Myocyte (in vitro differentiated cells): ENCODE data around the gene ARL4C. TPM values are rescaled to one million over a fixed set of nuclear protein-coding genes. Genes with fewer than 3 reads are reported as not detected.

Experiments
- DNase-seq: peaks from one replicate; pipeline ENCODE4 v3.0.0-alpha.2; 2012; ENCODE audit warnings: low read depth
- total RNA-seq: library from RNA; depleted of rRNA; stranded (reverse); fragments of >200 nt; gene quantifications from 2 replicates; pipeline ENCODE4 v1.2.3, GENCODE V29; 2014

The ARL4C gene
- total RNA-seq, 1 donor from 2014 or later = 27.7 TPM

GRCh38 chr2:234500394-234501006 lies 3.6 kb upstream of the ARL4C start:
- peak; percentile 71 for DNase-seq

- no peak for DNase-seq
Observed at GRCh38 chr2:234497594-234498235, 834 bp upstream of the ARL4C start.

DNA sequence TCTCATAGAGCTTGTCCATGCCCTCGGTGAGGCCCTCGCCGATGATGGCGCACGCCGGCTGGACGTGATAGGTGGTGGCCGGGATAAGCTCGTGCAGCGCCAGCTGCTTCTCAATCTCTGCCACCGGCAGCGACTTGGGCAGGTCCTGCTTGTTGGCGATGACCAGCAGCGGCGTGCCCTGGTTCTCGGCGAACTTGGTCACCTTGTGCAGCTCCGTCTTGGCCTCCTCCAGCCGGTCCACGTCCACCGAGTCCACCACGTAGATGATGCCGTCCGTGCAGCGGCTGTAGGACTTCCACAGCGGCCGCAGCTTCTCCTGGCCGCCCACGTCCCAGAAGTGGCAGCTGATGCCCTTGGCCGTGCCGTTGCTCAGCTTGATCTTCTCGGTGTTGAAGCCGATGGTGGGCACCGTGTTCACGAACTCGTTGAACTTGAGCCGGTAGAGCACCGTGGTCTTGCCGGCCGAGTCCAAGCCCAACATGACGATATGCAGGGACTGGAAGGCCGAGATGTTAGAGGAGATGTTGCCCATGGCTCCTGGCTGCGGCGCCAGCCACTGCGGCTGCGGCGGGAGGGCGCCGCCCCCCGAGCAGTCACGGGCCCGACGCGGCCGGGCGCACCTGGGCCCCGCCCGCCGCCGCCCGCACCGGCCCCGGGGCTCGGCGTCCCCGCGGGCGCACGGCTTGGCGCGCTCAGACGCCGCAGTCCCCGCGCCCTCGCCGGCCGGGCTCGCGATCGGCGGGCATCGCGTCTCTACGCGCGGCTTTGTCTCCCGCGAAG lies 636 bp downstream of the ARL4C start:
- DNase-seq = peak; percentile 59

DNA sequence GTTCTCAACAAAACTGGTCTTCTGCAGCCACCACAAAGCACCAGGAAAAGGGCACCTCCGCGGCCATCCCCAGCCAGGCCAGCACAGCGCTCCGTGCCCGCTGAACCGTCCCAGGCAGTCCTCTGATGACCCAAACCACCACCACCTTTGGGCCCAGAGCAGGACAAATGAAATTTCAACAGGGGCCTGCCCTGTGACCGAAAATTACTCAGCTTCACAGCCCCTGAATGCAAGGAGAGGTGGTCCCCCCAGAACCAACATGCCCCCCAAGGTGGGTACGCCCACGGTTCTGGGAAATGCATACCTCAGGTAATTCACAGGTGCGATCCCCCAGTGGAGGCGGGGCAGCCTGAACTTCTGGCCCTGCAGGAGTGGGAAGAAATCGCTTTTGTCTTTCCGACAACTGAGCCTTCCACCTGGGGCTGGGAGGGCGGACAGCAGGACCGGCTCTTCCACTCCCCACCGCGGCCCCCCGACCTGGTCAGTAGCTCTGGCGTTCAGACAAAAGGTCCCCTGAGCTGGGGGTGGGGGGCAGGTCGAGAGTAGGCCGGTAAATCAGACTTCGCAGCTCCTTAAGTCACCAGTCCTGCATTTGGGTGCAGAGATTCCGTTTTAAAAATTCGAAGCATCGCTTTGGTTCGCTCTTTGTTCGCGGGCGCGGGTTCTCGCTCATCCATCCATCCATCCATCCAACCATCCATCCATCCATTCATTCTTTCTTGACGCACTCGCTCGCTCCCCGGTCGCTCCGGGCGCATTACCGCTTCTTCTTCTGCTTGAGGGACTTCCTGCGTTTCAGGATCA lies 1.4 kb downstream of the ARL4C start:
- DNase-seq = peak; percentile 21

DNA sequence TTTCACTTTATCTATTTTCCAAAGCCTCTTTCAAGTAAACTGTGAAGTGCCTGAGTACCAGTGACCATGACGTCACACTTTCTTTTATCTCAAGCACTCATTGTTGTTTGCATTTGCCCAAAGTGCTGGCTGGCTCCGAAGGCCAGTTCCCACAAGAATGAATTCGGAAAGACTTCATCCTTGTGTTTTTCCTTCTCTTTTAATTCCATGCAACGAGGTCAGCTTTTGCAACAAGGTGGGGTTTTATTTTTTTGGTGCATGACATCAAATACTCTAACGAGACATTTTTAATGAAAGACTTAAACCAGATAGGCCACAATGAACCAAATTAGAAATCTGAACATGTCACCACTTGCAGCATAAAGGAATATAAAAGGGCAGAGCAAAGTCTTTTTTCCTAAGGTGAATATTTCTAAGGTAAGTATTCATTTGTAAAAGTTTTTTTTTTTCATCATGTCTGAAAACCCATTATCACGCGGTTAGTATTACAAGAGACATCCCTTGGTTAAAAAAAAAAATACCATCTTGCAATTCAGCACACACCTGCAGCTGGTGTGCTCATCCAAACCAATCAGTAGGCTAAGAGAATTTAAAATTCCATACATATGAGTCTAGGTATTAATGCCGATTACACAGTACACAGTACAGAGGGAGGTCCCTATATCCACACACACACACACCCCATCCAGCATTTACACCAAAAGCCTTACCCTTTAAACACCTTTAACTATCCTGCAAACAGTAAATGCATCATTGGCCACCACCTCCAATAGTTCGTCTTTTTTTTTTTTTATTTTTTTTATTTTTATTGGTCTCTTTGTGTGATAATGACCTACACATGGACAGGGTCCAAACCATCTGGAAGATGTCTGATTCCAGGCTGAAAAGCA lies 2.3 kb downstream of the ARL4C start:
- peak; percentile 39 for DNase-seq

GRCh38 chr2:234493796-234494195 lies 3.1 kb downstream of the ARL4C start:
- DNase-seq = no peak

DNA sequence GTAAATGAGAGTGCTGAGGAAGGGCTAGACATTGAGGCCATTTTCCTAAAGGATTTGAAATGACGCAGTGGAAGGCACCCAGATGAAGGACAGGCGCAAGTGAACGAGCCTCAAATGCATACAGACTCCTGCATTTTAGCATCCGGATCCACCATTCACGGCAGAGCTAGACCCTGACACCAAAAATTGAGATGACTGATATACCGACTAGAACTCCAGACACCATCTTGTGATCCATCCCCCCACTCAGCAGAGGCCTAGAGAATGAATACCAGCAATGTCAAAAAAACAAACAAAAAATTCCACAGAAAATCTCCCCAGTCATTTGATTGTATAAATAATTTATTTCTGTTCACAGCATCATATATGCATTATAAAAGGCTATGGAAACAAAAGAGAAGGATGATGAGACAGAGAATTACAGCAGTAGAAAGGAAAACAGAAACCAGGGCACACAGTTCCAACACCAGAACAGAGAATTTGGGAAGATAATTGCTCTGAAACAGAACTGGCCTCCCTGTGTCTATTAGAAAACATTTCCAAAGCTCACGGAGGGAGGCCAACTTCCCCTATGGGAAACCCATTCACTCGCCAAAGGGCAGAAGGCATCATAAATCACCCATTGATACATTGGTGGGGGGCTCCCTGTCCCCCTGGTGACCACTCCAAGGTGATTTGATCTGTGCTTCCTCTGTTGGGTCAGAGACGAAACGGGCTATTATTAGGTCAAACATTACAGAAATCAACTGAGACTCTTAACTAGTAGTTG lies 4.0 kb downstream of the ARL4C start:
- no peak for DNase-seq

DNA sequence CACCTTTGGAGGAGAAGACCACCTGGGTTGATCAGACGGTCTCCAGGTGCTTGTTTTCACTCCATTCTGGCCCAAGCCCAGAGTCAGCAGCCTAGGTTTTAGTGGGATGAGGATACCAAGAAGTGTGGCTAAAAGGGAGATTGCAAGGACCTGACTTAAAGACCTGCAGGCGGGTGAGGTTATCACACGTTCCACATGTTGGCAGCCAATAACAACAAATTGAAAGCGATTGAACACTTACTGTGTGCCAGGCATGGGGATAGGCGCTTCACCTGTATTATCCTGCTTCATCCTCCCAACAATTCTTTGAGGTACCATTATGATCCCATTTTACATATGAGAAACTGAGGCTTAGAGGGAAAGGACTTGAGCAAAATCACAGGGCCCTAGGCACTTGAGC lies 5.0 kb downstream of the ARL4C start:
- no peak for DNase-seq

DNA sequence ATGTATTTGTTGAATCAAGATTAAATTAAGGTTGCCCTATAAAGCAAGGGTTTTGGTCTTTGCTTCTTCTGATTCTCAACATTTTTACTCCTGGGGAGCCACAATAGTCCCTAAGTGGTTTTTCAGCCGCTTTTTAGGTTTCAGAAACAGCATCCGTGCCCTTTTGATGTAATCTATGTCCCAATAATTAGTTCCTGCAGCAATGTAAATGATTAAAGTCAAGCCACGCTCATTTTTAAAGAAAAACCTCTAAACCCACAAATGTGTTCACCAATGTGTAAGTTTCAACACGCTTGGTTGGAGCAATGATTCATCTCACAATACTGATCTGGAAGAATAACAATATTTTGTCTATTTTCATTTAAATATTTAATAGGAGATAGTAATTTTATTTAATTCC lies 5.6 kb downstream of the ARL4C start:
- DNase-seq = no peak

DNA sequence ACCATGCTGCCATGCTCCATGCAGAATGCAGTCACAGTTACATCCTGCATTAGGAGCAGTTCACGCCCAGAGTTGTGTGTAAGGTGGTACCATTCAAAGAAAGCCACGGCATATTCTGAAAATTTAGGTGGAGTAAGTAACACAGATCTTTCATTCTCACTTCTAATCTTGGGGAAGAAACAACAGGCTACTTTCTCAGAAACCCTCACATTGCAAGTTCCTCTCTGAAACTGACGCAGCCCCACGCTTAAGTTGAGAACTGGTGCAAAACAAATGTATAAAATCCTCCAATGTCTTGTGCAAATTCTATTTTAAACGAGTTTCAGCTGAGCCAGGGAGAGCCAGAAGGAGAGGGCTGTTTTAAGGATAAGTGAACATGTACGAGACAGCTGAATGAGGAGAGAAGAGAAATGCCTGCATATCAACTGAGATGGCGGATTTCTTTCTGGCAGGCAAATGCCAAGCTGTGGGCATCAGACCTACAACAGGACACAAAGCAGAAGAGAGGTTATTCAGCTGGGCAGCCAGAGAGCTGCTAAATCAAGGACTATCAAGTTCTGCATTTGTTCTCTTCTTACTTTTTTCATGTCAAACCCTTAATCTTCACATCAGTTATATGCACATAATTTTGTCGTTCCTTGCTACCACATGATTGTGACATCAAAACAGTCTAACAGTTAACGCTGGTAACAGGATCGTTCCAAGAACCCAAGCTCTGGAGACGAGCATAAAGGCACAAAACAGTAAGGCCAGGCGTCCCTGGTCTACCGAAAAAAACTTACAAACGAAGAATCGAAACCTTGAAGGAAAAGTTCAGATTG lies 6.4 kb downstream of the ARL4C start:
- DNase-seq = peak; percentile 15

DNA sequence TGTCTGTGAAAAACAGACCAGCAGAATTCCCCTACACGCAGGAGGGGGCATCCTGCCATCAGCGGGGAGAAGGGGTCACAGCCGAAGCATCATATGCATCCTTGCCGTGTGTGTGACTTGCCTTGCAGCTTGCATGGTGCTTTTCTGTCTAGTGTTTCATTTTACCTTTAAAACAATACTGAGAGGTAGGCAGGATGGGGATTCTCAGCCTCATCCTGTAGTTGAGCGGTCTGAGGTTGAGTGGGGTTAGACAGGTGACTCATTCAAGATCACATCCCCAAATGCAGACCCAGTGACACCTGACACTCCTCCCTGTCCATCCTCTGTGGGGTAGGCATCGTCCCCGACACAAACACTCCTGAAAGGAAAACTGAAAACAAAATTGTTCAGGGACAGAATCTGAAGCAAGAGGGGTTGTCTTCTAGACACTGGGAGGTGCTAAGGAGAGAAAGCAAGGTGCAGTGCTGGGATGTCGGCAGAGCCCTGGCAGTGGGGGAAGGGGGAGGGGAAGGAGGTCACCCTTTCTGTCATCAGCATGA lies 7.9 kb downstream of the ARL4C start:
- no peak for DNase-seq

DNA sequence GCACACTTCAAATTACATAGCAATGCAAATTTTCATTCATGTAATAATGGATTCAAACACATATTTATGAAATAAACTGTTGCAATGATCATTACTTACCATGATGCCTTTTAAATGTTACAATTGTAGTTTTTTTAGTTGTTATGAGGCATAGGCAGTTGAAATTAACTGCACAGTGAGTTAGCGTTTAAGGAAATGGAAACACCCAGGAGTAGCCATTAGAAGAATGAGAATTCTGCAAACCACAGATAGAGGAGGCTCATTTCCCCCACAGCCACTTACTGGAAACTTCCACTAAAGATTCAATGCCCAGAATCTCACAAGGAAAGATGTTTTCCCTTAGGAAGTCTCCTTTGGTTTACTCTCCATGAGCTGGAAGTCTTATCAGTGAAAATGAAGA lies 8.4 kb downstream of the ARL4C start:
- no peak for DNase-seq

DNA sequence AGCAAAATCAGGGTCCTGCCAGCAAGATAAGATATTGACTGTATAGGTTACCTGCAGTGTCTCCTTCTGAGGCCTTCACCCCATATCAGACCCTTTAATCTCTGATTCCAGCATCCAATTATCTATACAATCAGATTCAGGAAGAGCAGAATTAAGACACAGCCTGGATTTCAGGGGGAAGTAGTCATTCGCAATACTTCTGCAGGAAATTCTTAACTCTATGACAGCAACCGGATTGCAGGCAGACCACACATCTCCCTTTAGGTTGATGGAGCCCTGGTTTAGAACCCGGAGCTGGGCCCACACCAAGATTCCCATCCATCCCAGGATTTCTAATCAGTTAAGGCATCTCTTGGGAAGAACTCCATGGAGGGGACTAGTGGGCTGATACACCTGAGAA lies 9.5 kb downstream of the ARL4C start:
- no peak for DNase-seq

GRCh38 chr2:234483568-234484251 lies 13.2 kb downstream of the ARL4C start:
- DNase-seq = peak; percentile 10

DNA sequence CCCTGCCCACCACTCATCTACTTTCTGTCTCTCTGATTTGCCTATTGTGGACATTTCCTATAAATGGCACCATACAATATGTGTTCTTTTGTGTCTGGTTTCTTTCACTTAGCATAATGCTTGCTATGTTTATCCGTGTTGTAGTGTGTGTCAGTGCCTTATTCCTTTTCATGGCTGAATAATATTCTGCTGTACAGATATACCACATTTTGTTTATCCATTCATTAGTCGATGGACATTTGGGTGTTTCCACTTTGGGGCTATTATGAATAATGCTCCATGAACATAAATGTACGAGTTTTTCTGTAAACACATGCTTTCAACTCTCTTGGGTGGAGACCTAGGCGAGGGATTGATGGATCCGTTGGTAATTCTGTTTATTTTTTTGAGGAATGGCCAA lies 15.6 kb downstream of the ARL4C start:
- DNase-seq = no peak

- no peak for DNase-seq
Observed at GRCh38 chr2:234480337-234480736, 16.5 kb downstream of the ARL4C start.

GRCh38 chr2:234479465-234479864 lies 17.4 kb downstream of the ARL4C start:
- DNase-seq = no peak
